ENCODE data around the gene HS3ST4. TPM values are rescaled to one million over a fixed set of nuclear protein-coding genes. Genes with fewer than 3 reads are reported as not detected.

HS3ST4 gene
- total and polyA plus RNA-seq, 10 of the 15 experiments (the other 5 are each of a cell fraction or from before 2014, with no cell fraction given): 0.05 TPM; not detected in 9

GRCh38 chr16:25855818-25856217 lies 164.1 kb downstream of the HS3ST4 start:
- DNase-seq (ENCODE audit: low read depth, low spot score) (no peak), ATAC-seq (no peak), FAIRE-seq (no peak)
- ChIA-PET SMC1A (ENCODE audit: uncharacterized antibody, unreplicated experiment) (interaction anchor here (0.8 kb wide), 1 partner anchor 40 kb away, joined by 4 read pairs; no protein-coding TSS in a partner anchor), POLR2A (interaction anchor here (0.6 kb wide), 1 partner anchor 499 kb away, joined by 4 read pairs; no protein-coding TSS in a partner anchor), RAD21 (ENCODE audit: unreplicated experiment) (no interaction called here), CTCF (no interaction called here)
- no peaks in the 10 kb centered on the region for H3K79me2 ChIP-seq (ENCODE audit: control insufficient read depth, insufficient read depth, low read length)
- H3K9ac ChIP-seq (ENCODE audit: control insufficient read depth, insufficient read depth, low read length): no peak overlapping the region
- no peak overlapping the region for H3K4me3 ChIP-seq
- H3K4me1 ChIP-seq (ENCODE audit: control insufficient read depth, insufficient read depth, low read length): no peaks in the 10 kb centered on the region
- H3K27me3 ChIP-seq (replicated peaks in 1 of 2; ENCODE audit: control insufficient read depth in 2 of 2, insufficient read depth in 2 of 2, low read length in 1 of 2): no peaks in the 10 kb centered on the region
- intact Hi-C loops (cut with micrococcal nuclease; ENCODE audit: unreplicated experiment) (no loop called here), in situ Hi-C loops (cut with MboI) (no loop called here)
- TF ChIP-seq NR2F1 (conservative IDR thresholded peaks at IDR 0.05) (no peak), MYC (IDR thresholded peaks at IDR 0.05; ENCODE audit: insufficient read depth, insufficient read length, insufficient replicate concordance, low read length, severe bottlenecking) (no peak), CBX3 (IDR thresholded peaks at IDR 0.05; ENCODE audit: borderline replicate concordance, low read depth) (no peak), EZH2 (IDR thresholded peaks at IDR 0.05; ENCODE audit: borderline replicate concordance, control insufficient read depth, low read depth, low read length) (no peak), TARDBP (IDR thresholded peaks at IDR 0.05; ENCODE audit: borderline replicate concordance) (no peak), BACH1 (IDR thresholded peaks at IDR 0.05; ENCODE audit: borderline replicate concordance) (no peak), HDAC2 (IDR thresholded peaks at IDR 0.05) (no peak), RELB (IDR thresholded peaks at IDR 0.05; ENCODE audit: low read depth) (no peak), SUPT20H (IDR thresholded peaks at IDR 0.05; ENCODE audit: borderline replicate concordance, control insufficient read depth, low read depth, low read length) (no peak), ZZZ3 (IDR thresholded peaks at IDR 0.05; ENCODE audit: control insufficient read depth, insufficient read length, low read depth) (no peak), EGR1 (IDR thresholded peaks at IDR 0.05; ENCODE audit: borderline replicate concordance in 1 of 2, low read depth in 2 of 2, low read length in 2 of 2) (no peak), PAX5 (IDR thresholded peaks at IDR 0.05; ENCODE audit: borderline replicate concordance, low read depth, low read length) (no peak), E2F4 (IDR thresholded peaks at IDR 0.05; ENCODE audit: low read depth, low read length) (no peak), ZNF687 (IDR thresholded peaks at IDR 0.05) (no peak), EP300 (IDR thresholded peaks at IDR 0.05; ENCODE audit: borderline replicate concordance in 1 of 2, control insufficient read depth in 1 of 2, low read depth in 2 of 2, low read length in 2 of 2) (no peak)
- H3K4me2 ChIP-seq (ENCODE audit: control insufficient read depth, insufficient read depth): no peak overlapping the region
- no peaks in the 10 kb centered on the region for H3K9me3 ChIP-seq (replicated peaks; ENCODE audit: control insufficient read depth, insufficient read depth, low read length)
- no peaks in the 10 kb centered on the region for H4K20me1 ChIP-seq (ENCODE audit: control insufficient read depth, insufficient read depth)
- H3K27ac ChIP-seq (ENCODE audit: control insufficient read depth, insufficient read depth): no peak overlapping the region
- H2AFZ ChIP-seq (ENCODE audit: control insufficient read depth, low read depth, low read length): no peak overlapping the region
- H3K36me3 ChIP-seq (ENCODE audit: control insufficient read depth in 2 of 2, insufficient read depth in 2 of 2, low read length in 1 of 2): no peaks in the 10 kb centered on the region
- 18% methylated on average over 2 of the region's 2 CpGs for WGBS (ENCODE audit: insufficient coverage, insufficient replicate concordance, low lambda C conversion rate, missing lambda C conversion rate)
- no TSS peak for BruUV-seq (replicated peaks)

All from GM12878 (cell line).